HAP-1 (cell line): ENCODE measurements around the gene USP21.

Source experiments
- DNase-seq, 2 experiments: peaks; one replicate each; pipeline ENCODE4 v3.0.0-alpha.2; 2016 to 2020; ENCODE audit warnings: low spot score in 2 of 2
- H3K27me3 ChIP-seq: fragments of 250-450 bp; sonication (Bioruptor Pico); 2 replicates; pipeline ENCODE4 v1.5.1; 2020; ENCODE audit warnings: low read depth, mild to moderate bottlenecking, moderate library complexity
- H3K36me3 ChIP-seq: fragments of 250-450 bp; sonication (Bioruptor Pico); replicated peaks from 2 replicates; pipeline ENCODE4 v1.5.1; 2020; ENCODE audit warnings: mild to moderate bottlenecking
- H3K4me1 ChIP-seq: fragments of 250-450 bp; sonication (Bioruptor Pico); 2 replicates; pipeline ENCODE4 v1.5.1; 2020; ENCODE audit warnings: mild to moderate bottlenecking
- H3K4me3 ChIP-seq: fragments of 250-450 bp; sonication (Bioruptor Pico); 2 replicates; pipeline ENCODE4 v1.5.1; 2020; ENCODE audit warnings: mild to moderate bottlenecking, moderate library complexity
- H3K9me3 ChIP-seq: fragments of 250-450 bp; sonication (Bioruptor Pico); 2 replicates; pipeline ENCODE4 v1.5.1; 2020; ENCODE audit warnings: mild to moderate bottlenecking, moderate library complexity
- in situ Hi-C: fragments of 300-500 bp; cut with MboI; formaldehyde crosslinking; loops from 3 replicates; pipeline ENCODE4 v1.14.3; 2020; ENCODE audit warnings: low sequenced_read_pairs, inconsistent platforms, mixed read lengths

USP21 gene

DNA sequence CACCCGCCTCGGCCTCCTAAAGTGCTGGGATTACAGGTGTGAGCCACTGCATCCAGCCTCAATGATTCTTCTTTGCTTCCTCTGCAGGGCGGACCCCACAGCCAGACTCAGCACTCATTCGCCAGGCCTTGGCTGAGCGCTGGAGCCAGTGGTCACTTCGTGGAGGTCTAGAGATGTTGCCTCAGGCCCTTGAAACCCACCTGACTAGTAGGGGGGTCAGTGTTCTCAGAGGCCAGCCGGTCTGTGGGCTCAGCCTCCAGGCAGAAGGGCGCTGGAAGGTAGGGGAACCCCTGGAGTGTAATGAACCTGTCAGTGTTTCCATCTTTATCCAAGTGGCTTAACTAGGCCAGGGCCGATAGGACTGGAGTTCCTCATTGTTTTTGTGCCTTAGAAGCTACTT lies 9.6 kb downstream of the USP21 start:
- Histone ChIP-seq H3K27me3 (no peaks in the 10 kb centered on the region), H3K36me3 (peaks cover 55% of the 10 kb centered on the region), H3K4me3 (no peak overlapping the region), H3K4me1 (peaks cover 7% of the 10 kb centered on the region), H3K9me3 (no peaks in the 10 kb centered on the region)
- in situ Hi-C loops, result no loop called here
- DNase-seq, result no peak

DNA sequence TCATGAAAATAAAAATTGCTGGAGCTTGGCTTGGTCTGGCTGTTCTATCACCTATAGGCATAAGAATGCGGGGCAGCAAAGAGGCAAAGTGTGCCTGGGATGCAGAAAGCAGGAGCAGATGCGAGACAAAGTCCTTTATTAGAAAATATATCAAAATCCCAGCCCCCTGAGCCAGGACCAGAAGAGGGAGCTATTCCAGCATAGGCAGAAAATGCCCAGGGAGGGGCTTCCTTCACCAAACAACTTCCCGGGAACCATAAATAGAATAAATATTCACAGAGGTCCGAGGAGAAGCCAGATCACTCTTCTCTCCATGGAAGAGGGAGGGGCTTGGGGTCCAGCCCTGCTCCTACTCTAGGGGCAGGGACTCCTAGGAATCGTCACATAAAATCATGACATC lies 11.9 kb downstream of the USP21 start:
- no peaks in the 10 kb centered on the region for H3K27me3 ChIP-seq
- H3K4me3 ChIP-seq, result no peak overlapping the region
- H3K9me3 ChIP-seq, result no peaks in the 10 kb centered on the region
- DNase-seq, result no peak
- in situ Hi-C loops, result no loop called here
- H3K36me3 ChIP-seq, result peaks cover 54% of the 10 kb centered on the region
- H3K4me1 ChIP-seq, result peaks cover 4% of the 10 kb centered on the region; the same call in 1 of the 2 replicates

DNA sequence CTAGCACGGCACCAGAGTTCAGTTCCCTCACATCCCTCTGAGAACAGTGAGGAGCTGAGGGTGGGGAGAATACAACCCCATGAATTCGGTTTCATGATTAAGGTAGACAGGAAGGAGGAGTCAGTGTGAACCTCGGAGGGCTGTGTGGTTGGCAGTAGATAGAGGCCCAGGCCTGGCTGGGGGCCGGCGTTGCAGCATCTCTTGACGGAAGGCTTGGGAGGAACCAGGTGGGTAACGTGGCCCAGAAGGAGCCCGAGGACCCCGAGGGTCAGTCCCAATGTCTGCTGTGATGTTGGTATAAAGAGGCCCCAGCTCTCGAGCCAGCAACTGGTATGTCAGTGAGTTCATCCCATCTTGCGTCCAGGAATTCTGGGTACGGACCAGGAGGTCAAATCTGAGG lies 12.4 kb downstream of the USP21 start:
- Histone ChIP-seq H3K36me3 (peaks cover 54% of the 10 kb centered on the region), H3K9me3 (no peaks in the 10 kb centered on the region), H3K4me1 (peaks cover 9% of the 10 kb centered on the region), H3K27me3 (no peaks in the 10 kb centered on the region), H3K4me3 (no peak overlapping the region)
- in situ Hi-C loops, result no loop called here
- DNase-seq, result no peak

DNA sequence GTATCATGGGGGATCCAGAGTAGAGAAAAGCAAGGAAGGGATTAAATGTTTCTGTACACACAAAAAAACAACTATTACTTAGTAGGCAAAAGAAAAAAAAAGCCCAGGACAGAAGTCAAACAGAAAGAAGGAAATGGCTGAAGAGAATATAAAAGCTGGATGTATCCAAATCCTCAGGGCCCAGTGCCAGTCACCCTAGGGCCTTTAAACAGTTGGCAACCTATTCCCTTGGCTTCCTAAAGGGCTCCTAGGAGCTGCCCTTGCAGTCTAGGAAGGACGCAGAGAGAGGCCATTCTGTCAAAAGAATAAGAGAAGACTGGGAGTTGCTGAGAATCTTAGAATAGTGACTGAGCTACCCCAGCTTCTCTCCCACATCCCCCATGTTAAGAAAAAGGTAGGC lies 13.0 kb downstream of the USP21 start:
- no peak for DNase-seq

DNA sequence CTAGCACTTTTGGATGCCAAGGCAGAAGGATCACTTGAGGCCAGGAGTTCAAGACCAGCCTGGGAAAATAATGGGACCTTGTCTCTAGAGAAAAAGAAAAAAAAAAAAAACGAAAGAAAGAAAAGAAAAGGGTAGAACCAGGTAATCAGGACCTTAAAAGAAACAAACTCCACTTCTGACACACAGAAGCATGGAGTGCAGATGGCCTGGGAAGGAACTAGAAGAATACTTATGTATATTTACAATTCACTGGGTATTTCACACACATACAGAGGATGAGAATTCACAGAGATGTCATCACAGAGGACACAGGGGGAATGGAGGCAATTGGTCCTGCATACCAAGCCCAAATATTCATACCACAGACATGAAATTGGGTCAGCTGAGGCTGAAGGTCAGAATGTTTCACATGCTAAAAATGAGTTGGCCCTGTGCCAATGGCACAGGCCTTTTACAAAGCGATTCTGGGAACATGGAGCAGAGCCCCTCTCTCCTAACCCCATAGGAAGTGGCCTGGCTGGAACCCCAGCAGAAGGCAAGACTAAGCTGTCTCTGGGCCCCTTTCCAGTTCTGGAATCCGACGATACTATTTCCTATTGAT lies 13.6 kb downstream of the USP21 start:
- Histone ChIP-seq H3K4me1 (peaks cover 11% of the 10 kb centered on the region), H3K36me3 (peaks cover 52% of the 10 kb centered on the region), H3K4me3 (no peak overlapping the region), H3K9me3 (no peaks in the 10 kb centered on the region), H3K27me3 (no peaks in the 10 kb centered on the region)
- no peak for DNase-seq
- in situ Hi-C loops, result no loop called here

More for the DNA sequence above, 13.0 kb downstream of the USP21 start:
- Histone ChIP-seq H3K36me3 (peaks cover 54% of the 10 kb centered on the region), H3K4me1 (peaks cover 5% of the 10 kb centered on the region), H3K9me3 (no peaks in the 10 kb centered on the region), H3K27me3 (no peaks in the 10 kb centered on the region), H3K4me3 (no peak overlapping the region)
- in situ Hi-C loops, result no loop called here

DNA sequence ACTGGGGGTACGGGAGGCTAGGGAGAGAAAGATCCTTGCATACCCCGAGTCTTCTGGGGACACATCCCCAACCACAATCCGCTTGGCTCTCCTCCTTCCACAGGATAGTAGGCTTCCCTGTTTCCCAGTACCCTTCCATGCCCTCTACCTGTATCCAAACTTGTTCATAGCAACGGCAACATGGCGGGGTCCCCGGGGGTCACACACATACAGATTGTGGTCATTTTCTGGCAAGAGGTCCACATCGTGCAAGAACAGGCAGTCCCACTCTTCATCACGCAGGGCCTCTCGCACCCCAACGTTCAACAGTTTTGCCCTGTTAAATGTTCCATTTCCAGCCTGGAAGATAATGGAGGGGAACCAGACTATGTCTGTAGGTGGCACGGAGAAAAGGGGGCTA lies 14.4 kb downstream of the USP21 start:
- no peaks in the 10 kb centered on the region for H3K9me3 ChIP-seq
- no peaks in the 10 kb centered on the region for H3K27me3 ChIP-seq
- H3K4me3 ChIP-seq, result no peak overlapping the region
- H3K36me3 ChIP-seq, result peaks cover 50% of the 10 kb centered on the region
- no peak for DNase-seq
- in situ Hi-C loops, result no loop called here
- peaks cover 14% of the 10 kb centered on the region for H3K4me1 ChIP-seq

DNA sequence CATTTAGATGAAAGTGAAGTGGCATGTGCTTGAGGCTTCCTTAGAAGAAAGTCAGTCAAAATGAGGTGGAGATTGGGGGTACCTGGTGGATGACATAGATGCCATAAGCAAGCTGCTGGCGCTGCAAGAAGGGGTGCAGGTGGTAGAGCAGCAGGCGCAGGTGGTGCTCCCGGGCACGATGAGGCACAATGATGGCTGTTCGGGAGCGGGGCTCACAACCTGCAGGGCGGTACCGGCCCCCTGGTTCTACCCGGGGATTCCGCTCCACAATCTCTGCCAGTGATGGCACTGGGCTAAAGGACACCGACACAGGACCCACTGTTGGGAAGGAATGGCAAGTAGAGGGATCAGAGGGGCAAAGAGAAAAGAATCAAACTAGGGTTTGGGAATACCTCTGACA lies 15.6 kb downstream of the USP21 start:
- Histone ChIP-seq H3K4me3 (no peak overlapping the region), H3K9me3 (no peaks in the 10 kb centered on the region), H3K4me1 (peaks cover 14% of the 10 kb centered on the region), H3K36me3 (peaks cover 39% of the 10 kb centered on the region), H3K27me3 (no peaks in the 10 kb centered on the region)
- DNase-seq, result no peak
- in situ Hi-C loops, result loop anchor here (25.0 kb wide), 1 partner anchor 562 kb away; the partner anchor contains the start of gene DUSP12

DNA sequence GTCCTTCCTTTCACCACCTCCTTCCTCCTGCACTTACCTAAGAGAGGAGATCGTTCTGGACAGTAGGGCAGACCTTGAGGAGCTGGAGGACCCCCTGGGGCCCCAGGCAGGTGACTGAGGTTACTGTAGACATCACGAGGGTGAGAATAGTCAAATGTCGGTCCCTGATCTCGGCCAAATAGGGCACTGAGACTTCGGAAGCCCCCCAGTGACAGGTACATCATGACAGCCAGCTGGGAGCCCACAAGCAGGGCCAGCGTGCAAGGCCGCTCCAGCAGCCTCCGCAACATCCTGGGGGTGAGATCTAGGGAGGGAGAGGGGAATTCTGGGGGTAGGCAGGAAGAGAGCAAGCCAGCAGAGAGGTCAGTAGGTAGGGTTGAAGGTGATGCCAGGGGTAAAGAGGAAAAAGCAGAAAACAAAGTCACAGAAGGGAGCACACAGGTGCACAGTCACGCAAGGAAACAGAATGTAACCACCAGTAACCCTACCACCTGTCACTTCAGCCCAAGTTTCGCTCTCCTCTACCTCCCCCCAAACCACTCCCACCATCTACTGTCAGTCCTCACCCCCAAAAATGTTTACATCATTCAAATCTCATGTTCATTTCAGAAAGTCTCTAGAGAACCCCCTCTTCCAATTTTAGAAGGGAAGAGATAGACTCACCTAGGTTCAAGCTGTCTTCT lies 16.6 kb downstream of the USP21 start:
- H3K4me3 ChIP-seq, result peak overlapping the region; percentile 76; the same call in 1 of the 2 replicates
- peaks cover 14% of the 10 kb centered on the region for H3K4me1 ChIP-seq
- in situ Hi-C loops, result loop anchor here (25.0 kb wide), 1 partner anchor 561 kb away; the partner anchor contains the start of gene DUSP12
- H3K9me3 ChIP-seq, result no peaks in the 10 kb centered on the region
- H3K36me3 ChIP-seq, result peaks cover 32% of the 10 kb centered on the region
- H3K27me3 ChIP-seq, result no peaks in the 10 kb centered on the region
- no peak for DNase-seq

DNA sequence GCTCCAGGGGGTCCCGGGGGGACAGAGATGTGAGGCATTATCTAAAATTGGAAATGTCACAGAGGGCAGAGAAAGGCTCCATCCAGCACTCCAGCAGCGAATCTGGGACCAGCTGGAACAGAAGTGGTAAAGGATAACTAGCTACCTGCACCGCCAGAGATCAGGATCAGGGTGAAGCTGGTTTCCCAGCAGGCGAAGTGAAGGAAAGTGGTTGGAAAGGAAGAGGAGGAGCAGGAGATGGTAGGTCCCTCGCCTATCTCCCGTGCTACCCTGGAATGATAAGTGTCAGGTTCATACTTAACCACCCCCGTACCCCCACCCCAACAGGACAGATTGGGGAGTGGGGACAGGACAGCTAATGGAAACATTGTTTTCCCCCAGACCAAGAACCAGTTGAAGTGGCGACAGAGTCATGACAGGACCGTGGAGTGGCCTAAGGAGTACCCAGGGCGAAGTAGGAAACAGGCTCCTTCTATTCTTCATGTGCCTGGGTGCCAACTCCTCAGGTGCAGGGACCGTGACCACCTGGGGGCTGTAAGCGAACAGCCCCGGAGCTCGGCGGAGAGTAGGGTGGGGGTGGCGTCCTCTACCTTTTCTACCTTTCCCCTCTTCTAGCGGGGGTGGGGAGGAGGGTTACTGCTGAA lies 17.3 kb downstream of the USP21 start:
- H3K36me3 ChIP-seq, result peaks cover 26% of the 10 kb centered on the region
- in situ Hi-C loops, result loop anchor here (25.0 kb wide), 1 partner anchor 561 kb away; the partner anchor contains the start of gene DUSP12
- no peak for DNase-seq
- H3K9me3 ChIP-seq, result no peaks in the 10 kb centered on the region
- no peaks in the 10 kb centered on the region for H3K27me3 ChIP-seq
- H3K4me1 ChIP-seq, result peaks cover 14% of the 10 kb centered on the region
- H3K4me3 ChIP-seq, result peak overlapping the region; percentile 76

DNA sequence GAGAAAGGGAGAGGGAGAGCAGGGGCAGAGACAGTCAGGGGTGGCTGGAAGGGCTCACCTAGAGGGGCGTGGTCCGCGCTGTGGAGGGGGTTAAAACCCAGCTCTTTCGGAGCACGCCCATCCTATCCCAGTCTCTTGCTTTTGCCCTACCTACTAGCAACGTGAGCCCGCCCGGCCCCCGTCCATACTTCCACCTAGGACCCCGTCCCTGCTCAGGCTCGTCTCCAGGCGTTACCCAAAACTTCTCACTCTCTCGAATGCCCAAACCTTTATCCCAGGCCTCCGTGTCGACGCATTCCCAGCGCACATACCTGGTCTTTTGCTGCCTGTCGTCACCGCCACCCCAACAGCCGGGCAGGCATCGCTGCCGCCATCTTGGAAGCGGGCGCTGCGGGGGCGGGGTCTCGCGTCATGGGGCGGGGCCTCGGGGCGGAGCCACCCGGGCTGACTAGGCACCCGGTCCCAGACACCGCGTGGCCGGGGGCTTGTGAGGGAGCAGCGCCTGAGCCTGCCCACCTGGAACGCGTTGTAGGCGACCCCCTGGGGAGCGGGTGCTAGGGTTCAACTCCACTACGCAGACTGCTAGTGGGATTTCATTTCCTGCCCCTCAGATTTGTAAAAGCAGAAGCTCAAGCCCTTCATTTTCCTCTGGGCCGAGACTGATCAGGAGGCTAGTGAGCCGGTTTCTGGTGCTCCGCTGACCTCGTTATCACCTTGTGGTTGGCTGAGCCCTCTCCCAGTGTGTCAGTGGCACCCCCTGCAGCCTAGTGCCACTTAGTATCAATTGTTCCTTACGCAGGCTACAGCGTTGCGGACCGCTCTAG lies 18.0 kb downstream of the USP21 start, which contains the start of gene B4GALT3:
Gene B4GALT3, minus strand, starts transcription at position 396 of the 824 bp plus-strand sequence. CDS start 1,447 bp downstream, outside the sequence.
- peaks cover 14% of the 10 kb centered on the region for H3K4me1 ChIP-seq
- H3K36me3 ChIP-seq, result peaks cover 20% of the 10 kb centered on the region
- in situ Hi-C loops, result loop anchor here (25.0 kb wide), 1 partner anchor 560 kb away; the partner anchor contains the start of gene DUSP12
- H3K27me3 ChIP-seq, result no peaks in the 10 kb centered on the region
- peak within 1 kb of the TSS; percentile 76 for H3K4me3 ChIP-seq
- no peaks in the 10 kb centered on the region for H3K9me3 ChIP-seq
- DNase-seq, result peak; percentile 56 to 95

DNA sequence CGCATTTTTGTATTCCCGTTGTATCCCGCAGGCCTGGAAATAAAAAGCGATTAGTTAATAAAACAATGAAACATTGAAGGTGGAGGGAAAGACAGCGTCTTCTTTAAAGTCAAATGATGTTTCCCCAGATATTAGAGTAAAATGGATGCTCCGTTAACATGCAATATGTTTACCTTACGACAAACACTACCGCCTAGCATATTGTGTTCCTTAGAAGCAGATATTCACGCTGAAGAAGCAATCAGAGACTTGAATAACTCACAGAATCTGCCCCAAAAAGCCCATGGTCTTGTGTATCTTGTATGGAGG lies 18.6 kb downstream of the USP21 start:
- peaks cover 14% of the 10 kb centered on the region for H3K4me1 ChIP-seq
- no peak for DNase-seq
- peaks cover 17% of the 10 kb centered on the region for H3K36me3 ChIP-seq
- no peaks in the 10 kb centered on the region for H3K9me3 ChIP-seq
- no peak overlapping the region; the same call in 1 of the 2 replicates for H3K4me3 ChIP-seq
- H3K27me3 ChIP-seq, result no peaks in the 10 kb centered on the region
- in situ Hi-C loops, result loop anchor here (25.0 kb wide), 1 partner anchor 559 kb away; the partner anchor contains the start of gene DUSP12

DNA sequence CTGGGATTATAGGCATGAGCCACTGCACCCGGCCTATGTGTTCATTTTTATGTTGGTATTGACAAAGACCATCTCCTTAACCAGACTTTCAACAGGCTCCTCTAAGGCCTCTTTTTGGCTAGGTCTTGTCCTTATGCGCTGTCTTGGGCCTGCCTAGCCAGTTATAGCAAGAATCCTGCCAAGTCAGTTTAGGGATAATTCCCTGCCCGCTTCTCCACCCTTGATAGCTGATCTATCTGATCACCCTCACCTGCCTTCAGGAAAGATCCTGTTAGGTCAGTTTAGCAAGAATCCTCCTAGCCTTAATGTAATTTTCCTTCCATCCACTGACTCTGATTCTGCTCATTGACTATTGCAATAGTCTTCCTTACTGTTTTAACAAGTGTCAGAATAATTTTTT lies 20.4 kb downstream of the USP21 start:
- Histone ChIP-seq H3K9me3 (no peaks in the 10 kb centered on the region), H3K27me3 (0 out of 2 replicates have a peak, but pooled peaks cover 3% of the 10 kb centered on the region), H3K4me3 (no peak overlapping the region), H3K36me3 (peaks cover 2% of the 10 kb centered on the region; the same call in 1 of the 2 replicates), H3K4me1 (peaks cover 14% of the 10 kb centered on the region)
- in situ Hi-C loops, result loop anchor here (25.0 kb wide), 1 partner anchor 558 kb away; the partner anchor contains the start of gene DUSP12
- no peak for DNase-seq

DNA sequence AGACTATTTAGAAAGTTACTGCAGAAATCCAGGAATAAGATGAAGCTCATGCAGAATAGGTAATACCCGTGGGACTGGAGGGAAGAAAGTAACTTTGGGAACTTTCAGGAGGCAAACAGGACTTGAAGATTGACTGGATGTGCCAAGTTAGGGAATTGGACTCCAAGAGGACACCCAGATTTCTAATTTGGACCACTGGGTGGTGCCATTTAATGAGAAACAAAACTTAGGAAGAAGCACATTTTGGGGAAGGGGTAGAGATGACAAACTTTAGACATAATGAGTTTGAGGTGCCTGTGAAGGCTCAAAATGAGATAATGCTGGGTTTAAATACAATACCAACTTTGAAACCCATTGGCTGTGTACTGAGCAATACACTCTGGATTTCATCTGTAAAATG lies 21.3 kb downstream of the USP21 start:
- no peaks in the 10 kb centered on the region for H3K9me3 ChIP-seq
- in situ Hi-C loops, result loop anchor here (25.0 kb wide), 1 partner anchor 557 kb away; the partner anchor contains the start of gene DUSP12
- H3K4me3 ChIP-seq, result no peak overlapping the region
- 0 out of 2 replicates have a peak, but pooled peaks cover 3% of the 10 kb centered on the region for H3K27me3 ChIP-seq
- H3K4me1 ChIP-seq, result peaks cover 14% of the 10 kb centered on the region
- H3K36me3 ChIP-seq, result no peaks in the 10 kb centered on the region
- DNase-seq, result no peak
